GM23248 (cell line): ENCODE data around the gene CALY. TPM values are rescaled to one million over a fixed set of nuclear protein-coding genes. Genes with fewer than 3 reads are reported as not detected.
"Not testable (repeated sequence)": the region's sequence is repeated elsewhere in the genome, so short reads cannot be mapped to it uniquely, and the experiment has no call there.

Experiments used
- DNase-seq: peaks from one replicate; pipeline ENCODE4 v3.0.0-alpha.2; 2015
- H2AFZ ChIP-seq: fragments of 200-600 bp; sonication (generic); 2 replicates; pipeline ENCODE4 v1.6.1; 2016; ENCODE audit warnings: antibody characterized with exemption
- H3F3A ChIP-seq: fragments of 200-600 bp; sonication (generic); 2 replicates; pipeline ENCODE4 v1.6.1; 2016; ENCODE audit warnings: mild to moderate bottlenecking, antibody characterized with exemption, mixed run types; ENCODE audit not compliant: insufficient read depth
- H3K27ac ChIP-seq: fragments of 200-600 bp; sonication (generic); 2 replicates; pipeline ENCODE4 v1.5.1; 2016; ENCODE audit warnings: mild to moderate bottlenecking
- H3K27me3 ChIP-seq: fragments of 200-600 bp; sonication (generic); replicated peaks from 2 replicates; pipeline ENCODE4 v1.6.1; 2016; ENCODE audit warnings: mild to moderate bottlenecking; ENCODE audit not compliant: insufficient read depth
- H3K36me3 ChIP-seq: fragments of 200-600 bp; sonication (generic); 2 replicates; pipeline ENCODE4 v1.6.1; 2016; ENCODE audit warnings: low read depth, mild to moderate bottlenecking
- H3K4me1 ChIP-seq: fragments of 200-600 bp; sonication (generic); 2 replicates; pipeline ENCODE4 v1.6.1; 2016; ENCODE audit warnings: mild to moderate bottlenecking; ENCODE audit not compliant: insufficient read depth
- H3K4me2 ChIP-seq: fragments of 200-600 bp; sonication (generic); one replicate; pipeline ENCODE4 v1.6.1; 2016; ENCODE audit warnings: mild to moderate bottlenecking; ENCODE audit not compliant: unreplicated experiment
- H3K4me3 ChIP-seq: fragments of 200-600 bp; sonication (generic); 2 replicates; pipeline ENCODE4 v1.5.1; 2016; ENCODE audit warnings: mild to moderate bottlenecking
- H3K79me2 ChIP-seq: fragments of 200-600 bp; sonication (generic); 2 replicates; pipeline ENCODE4 v1.6.1; 2016; ENCODE audit warnings: mild to moderate bottlenecking; ENCODE audit not compliant: insufficient read depth
- H3K9ac ChIP-seq: fragments of 200-600 bp; sonication (generic); 2 replicates; pipeline ENCODE4 v1.6.1; 2016; ENCODE audit warnings: mild to moderate bottlenecking
- H3K9me2 ChIP-seq: fragments of 200-600 bp; sonication (generic); 2 replicates; pipeline ENCODE4 v1.6.1; 2016; ENCODE audit warnings: mixed run types, mild to moderate bottlenecking, moderate library complexity; ENCODE audit not compliant: insufficient read depth
- H3K9me3 ChIP-seq: fragments of 200-600 bp; sonication (generic); one replicate; pipeline ENCODE4 v1.6.1; 2017; ENCODE audit warnings: low read depth
- H4K20me1 ChIP-seq: fragments of 200-600 bp; sonication (generic); 2 replicates; pipeline ENCODE4 v1.6.0; 2016; ENCODE audit not compliant: insufficient read depth
- EZH2 ChIP-seq: fragments of 200-600 bp; sonication (generic); IDR thresholded peaks from 2 replicates; pipeline ENCODE4 v1.6.1; 2018; ENCODE audit warnings: antibody characterized with exemption, mild to moderate bottlenecking; ENCODE audit not compliant: insufficient read depth, poor library complexity, severe bottlenecking
- EZH2phosphoT487 ChIP-seq: fragments of 200-600 bp; sonication (generic); IDR thresholded peaks from 2 replicates; pipeline ENCODE4 v1.6.1; 2018; ENCODE audit warnings: antibody characterized with exemption, moderate library complexity, mild to moderate bottlenecking, low read depth; ENCODE audit not compliant: insufficient read depth
- WGBS, 2 experiments: methylation state at CpG; one replicate each; pipeline ENCODE4 v1.1.6; 2015 to 2017; ENCODE audit warnings: low lambda C conversion rate in 2 of 2, low coverage in 1 of 2; ENCODE audit errors: missing lambda C conversion rate in 2 of 2; 5-methylcytosine and 5-hydroxymethylcytosine counted together
- in situ Hi-C: fragments of 300-500 bp; cut with MboI; formaldehyde crosslinking; loops from 2 replicates; pipeline ENCODE4 v1.15.0; 2020
- polyA plus RNA-seq: library from polyadenylated mRNA; unstranded; fragments of >200 nt; fragmentation: Nextera tagmentation; extraction: Ambion mirVana; gene quantifications from 2 replicates; pipeline ENCODE4 v1.2.1, GENCODE V29; 2016
- total RNA-seq: library from RNA; depleted of rRNA; stranded (reverse); fragments of >200 nt; shearing (Covaris generic); gene quantifications from 2 replicates; pipeline ENCODE4 v1.2.3, GENCODE V29; 2014

CALY gene
- total and polyA plus RNA-seq, 2 experiments from 2014 or later, result 0.86 TPM; not detected in 1

GRCh38 chr10:133377818-133378250 lies 41.1 kb upstream of the CALY start:
- Histone ChIP-seq H3K4me2 (peak overlapping the region; percentile 73), H2AFZ (peak overlapping the region; percentile 84), H3K9me3 (no peaks in the 10 kb centered on the region), H3K4me3 (peak overlapping the region; percentile 73), H3K4me1 (no peaks in the 10 kb centered on the region), H3K27ac (no peak overlapping the region), H3K27me3 (no peaks in the 10 kb centered on the region), H3K9ac (peak overlapping the region; percentile 38; the same call in 1 of the 2 replicates), H3K9me2 (no peaks in the 10 kb centered on the region), H3K79me2 (no peaks in the 10 kb centered on the region), H3F3A (no peaks in the 10 kb centered on the region), H3K36me3 (no peaks in the 10 kb centered on the region; the same call in 1 of the 2 replicates), H4K20me1 (no peaks in the 10 kb centered on the region)
- in situ Hi-C loops, result no loop called here
- WGBS, 2 experiments, result 22% methylated on average over 15 to 20 of the region's 20 CpGs
- DNase-seq, result no peak
- no peak for TF ChIP-seq EZH2
- TF ChIP-seq EZH2phosphoT487, result no peak

GRCh38 chr10:133377025-133377817 lies 40.5 kb upstream of the CALY start:
- H3K79me2 ChIP-seq, result 0 out of 2 replicates have a peak, but pooled peaks cover 1% of the 10 kb centered on the region
- no peaks in the 10 kb centered on the region for H3K27me3 ChIP-seq
- H2AFZ ChIP-seq, result no peak overlapping the region
- DNase-seq, result no peak
- WGBS, 2 experiments, result 86 to 87% methylated on average over 29 to 30 of the region's 30 CpGs
- no peak for TF ChIP-seq EZH2phosphoT487
- TF ChIP-seq EZH2, result no peak
- in situ Hi-C loops, result no loop called here
- H3K9me2 ChIP-seq, result no peaks in the 10 kb centered on the region
- no peaks in the 10 kb centered on the region for H3K9me3 ChIP-seq
- H3F3A ChIP-seq, result no peaks in the 10 kb centered on the region
- no peaks in the 10 kb centered on the region; the same call in 1 of the 2 replicates for H3K36me3 ChIP-seq
- no peak overlapping the region for H3K4me2 ChIP-seq
- no peak overlapping the region for H3K27ac ChIP-seq
- H3K4me1 ChIP-seq, result no peaks in the 10 kb centered on the region
- no peaks in the 10 kb centered on the region for H4K20me1 ChIP-seq
- H3K9ac ChIP-seq, result no peak overlapping the region
- no peak overlapping the region for H3K4me3 ChIP-seq

- H3K36me3 ChIP-seq, DNase-seq, H2AFZ ChIP-seq, H3K27ac ChIP-seq, H3K4me1 ChIP-seq, in situ Hi-C loops, H3K9me2 ChIP-seq, H3K27me3 ChIP-seq, H3K9me3 ChIP-seq, H3K4me2 ChIP-seq, H4K20me1 ChIP-seq, H3K9ac ChIP-seq, H3F3A ChIP-seq, H3K4me3 ChIP-seq: not testable (repeated sequence)
- 84 to 86% methylated on average over 5 of the region's 5 CpGs for WGBS, 2 experiments
- 0 out of 2 replicates have a peak, but pooled peaks cover 10% of the 10 kb centered on the region for H3K79me2 ChIP-seq
Measured at GRCh38 chr10:133376183-133376582, 39.5 kb upstream of the CALY start.

- Histone ChIP-seq H3K27ac (no peak overlapping the region), H3K4me3 (no peak overlapping the region), H3K27me3 (no peaks in the 10 kb centered on the region), H3K4me1 (no peaks in the 10 kb centered on the region), H3K9me3 (no peaks in the 10 kb centered on the region), H3F3A (no peaks in the 10 kb centered on the region), H3K4me2 (no peak overlapping the region), H3K9ac (no peak overlapping the region), H3K79me2 (0 out of 2 replicates have a peak, but pooled peaks cover 10% of the 10 kb centered on the region), H2AFZ (no peak overlapping the region), H4K20me1 (no peaks in the 10 kb centered on the region), H3K9me2 (no peaks in the 10 kb centered on the region), H3K36me3 (no peaks in the 10 kb centered on the region)
- WGBS, 2 experiments, result 70 to 73% methylated on average over 12 of the region's 12 CpGs
- in situ Hi-C loops, result no loop called here
- TF ChIP-seq EZH2 (no peak), EZH2phosphoT487 (no peak)
- no peak for DNase-seq
Measured at GRCh38 chr10:133375357-133376115, 38.8 kb upstream of the CALY start.
